HL-60/S4 treated with retinoic acid at 250 ng/mL for 4 days and 3 days (cell line): ENCODE data around the gene CERS2.

Source experiments
- in situ Hi-C: fragments of 300-500 bp; cut with MboI; formaldehyde crosslinking; loops from 2 replicates; pipeline ENCODE4 v1.7.0; 2022; ENCODE audit warnings: low sequenced_read_pairs

Gene CERS2

DNA sequence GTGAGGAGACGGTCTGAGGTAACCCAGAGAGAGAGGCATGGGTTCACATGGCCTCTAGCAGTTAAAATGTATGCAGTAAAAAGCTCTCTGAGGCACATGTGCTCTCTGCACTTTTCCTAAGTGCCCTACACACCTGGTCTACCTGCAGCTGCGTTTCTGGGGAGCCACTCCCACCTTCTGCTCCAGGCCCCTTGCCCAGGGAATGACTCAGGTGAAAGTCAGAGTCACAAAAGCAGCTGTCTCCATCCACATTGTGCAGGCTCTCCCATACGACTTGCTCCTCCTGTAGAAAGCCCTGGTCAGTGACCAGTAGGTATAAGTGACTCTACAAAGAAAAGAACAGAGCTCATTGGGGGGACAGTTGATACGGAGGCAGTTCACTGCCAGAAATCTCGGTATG, 23.3 kb upstream of the CERS2 start:
- in situ Hi-C loops, result no loop called here

GRCh38 chr1:150997126-150997872, 22.7 kb upstream of the CERS2 start:
- in situ Hi-C loops, result no loop called here

DNA sequence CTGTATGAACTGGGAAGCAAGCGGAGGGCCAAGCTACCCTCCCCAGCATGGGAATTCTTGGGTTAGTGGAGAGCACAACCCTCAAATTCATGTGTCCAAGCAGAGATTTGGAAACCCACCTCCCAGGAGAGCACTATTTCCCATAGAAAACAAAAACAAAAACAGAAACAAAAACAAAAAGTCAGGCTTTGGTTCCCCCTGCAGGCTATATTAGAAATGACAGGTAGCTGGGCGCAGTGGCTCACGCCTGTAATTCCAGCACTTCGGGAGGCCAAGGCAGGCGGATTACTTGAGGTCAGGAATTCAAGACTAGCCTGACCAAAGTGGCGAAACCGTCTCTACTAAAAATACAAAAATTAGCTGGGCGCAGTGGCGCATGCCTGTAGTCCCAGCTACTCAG, 21.3 kb upstream of the CERS2 start:
- in situ Hi-C loops, result no loop called here

GRCh38 chr1:150995460-150995859, 20.8 kb upstream of the CERS2 start:
- in situ Hi-C loops, result no loop called here

- in situ Hi-C loops, result no loop called here
These were observed 19.6 kb upstream of the CERS2 start for GRCh38 chr1:150994248-150994647.

GRCh38 chr1:150992626-150993025, 18.0 kb upstream of the CERS2 start:
- in situ Hi-C loops, result no loop called here

DNA sequence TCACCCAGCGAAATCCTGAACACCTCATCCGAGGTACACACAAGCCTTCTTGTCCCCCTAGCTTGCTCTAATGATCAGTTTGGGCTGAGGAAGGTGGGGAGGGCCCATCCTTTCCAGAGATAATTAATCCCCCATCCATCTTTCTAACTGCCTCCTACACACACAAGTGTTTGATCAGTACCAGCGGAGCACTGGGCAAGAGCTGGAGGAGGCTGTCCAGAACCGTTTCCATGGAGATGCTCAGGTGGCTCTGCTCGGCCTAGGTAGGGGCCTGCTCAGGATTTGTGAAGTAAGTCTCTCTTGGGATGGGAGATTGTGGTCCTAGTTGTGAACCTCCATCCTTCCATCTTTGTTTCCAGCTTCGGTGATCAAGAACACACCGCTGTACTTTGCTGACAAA, 13.3 kb upstream of the CERS2 start:
- in situ Hi-C loops, result no loop called here

DNA sequence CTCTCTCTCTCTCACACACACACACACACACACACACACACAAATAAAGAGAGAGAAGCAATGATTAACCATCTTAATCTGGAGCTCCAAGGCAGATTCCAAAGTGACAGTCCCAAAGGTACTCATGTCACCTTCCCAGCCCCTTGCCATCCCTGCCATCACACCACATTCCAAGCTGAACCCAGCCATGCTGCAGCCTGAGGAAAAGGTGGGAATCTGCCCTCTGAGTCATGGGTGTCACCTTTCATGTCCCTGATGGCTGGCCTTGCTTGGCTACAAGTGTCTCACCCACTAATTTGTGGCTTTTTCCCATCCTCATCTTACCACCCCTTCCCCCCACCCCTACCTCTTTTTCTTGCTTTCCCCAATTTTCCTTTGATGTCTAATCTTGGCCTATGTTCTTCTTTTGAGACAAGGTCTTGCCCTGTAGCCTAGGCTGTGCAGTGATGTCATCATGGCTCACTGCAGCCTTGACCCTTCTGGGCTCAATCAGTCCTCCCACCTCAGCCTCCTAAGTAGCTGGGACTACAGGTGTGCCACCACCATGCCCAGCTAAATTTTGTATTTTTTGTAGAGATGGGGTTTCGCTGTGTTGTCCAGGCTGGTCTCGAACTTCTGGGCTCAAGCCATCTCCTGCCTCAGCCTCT, 10.7 kb upstream of the CERS2 start:
- in situ Hi-C loops, result no loop called here

- in situ Hi-C loops, result no loop called here
These were observed 7.4 kb upstream of the CERS2 start, which contains the start of gene ANXA9 for GRCh38 chr1:150981805-150982712. TSS of gene ANXA9 (plus strand) at chr1:150982292. CDS start at chr1:150983106, 814 bp downstream.

DNA sequence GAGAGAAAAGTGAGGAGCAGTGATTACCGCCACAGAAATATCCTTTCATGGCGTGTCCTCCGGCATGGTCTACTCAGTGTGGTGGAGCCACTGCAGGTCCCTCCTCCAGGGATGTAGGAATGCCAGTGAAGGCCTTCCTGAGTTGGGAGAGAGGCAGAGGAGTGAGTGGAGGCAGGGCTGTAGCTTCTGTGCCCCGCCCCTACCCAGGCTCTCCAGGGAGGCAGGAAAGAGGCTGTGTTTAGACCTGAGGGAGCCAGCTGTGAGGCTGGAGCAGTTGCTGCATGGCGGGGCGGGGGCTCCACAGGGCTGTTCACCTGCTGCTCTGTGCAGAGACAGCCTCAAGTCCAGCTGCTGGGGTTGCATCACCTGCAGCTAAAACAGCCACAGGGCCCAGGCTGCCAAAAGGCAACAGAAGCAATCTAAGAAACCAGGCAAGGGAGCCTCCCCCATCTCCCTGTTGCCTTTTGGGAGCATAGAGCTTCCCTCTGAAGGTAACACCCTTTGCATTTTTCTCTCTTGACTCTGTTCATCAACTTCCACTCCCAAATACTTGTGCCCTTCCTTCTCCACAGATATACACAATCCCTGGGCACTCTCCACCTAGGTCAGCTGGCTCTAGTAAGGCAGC, 6.7 kb upstream of the CERS2 start:
- in situ Hi-C loops, result no loop called here

GRCh38 chr1:150979092-150980056, 4.7 kb upstream of the CERS2 start:
- in situ Hi-C loops, result no loop called here

DNA sequence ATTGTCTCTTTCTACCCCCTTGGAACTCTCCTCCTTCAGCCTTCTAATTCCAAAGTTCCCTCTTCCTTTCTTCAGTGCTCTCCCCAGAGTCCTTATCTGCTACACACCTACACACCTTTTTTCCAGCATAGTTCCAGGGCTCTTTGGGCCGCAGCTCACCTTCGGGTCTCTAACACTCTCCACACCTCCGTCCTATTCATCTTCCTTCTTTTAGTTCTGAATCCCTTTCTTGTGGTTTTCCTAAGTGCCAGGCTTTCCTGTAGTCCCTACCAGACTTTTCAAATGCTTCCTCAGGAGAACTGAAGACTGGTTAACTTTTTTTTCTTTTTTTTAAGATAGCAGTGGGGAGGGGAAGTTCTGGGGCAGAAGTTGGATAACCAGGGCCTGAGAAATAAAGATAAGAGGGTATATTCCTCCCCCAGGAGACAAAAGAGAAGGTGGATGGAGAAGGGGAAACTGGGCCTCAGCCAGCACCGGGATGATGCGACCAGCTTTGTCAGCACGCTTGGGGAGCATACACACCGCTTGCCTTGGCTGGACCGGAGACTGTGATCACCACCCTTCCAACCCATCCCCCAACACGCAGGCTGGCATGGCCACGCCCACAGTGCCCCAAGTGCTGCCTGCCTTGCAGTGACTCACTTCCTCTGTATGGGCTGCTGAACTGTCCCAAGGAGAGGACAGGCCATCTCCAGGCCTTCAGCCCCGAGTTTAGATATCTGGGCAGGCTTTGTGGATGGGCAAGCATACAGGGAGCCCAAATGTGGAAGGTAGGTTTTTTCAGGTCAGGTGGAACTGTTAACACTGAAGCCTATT, 2.5 kb upstream of the CERS2 start:
- in situ Hi-C loops, result no loop called here

GRCh38 chr1:150976401-150976821, 1.8 kb upstream of the CERS2 start:
- in situ Hi-C loops, result no loop called here

GRCh38 chr1:150973836-150974579, 627 bp downstream of the CERS2 start:
- in situ Hi-C loops, result no loop called here

DNA sequence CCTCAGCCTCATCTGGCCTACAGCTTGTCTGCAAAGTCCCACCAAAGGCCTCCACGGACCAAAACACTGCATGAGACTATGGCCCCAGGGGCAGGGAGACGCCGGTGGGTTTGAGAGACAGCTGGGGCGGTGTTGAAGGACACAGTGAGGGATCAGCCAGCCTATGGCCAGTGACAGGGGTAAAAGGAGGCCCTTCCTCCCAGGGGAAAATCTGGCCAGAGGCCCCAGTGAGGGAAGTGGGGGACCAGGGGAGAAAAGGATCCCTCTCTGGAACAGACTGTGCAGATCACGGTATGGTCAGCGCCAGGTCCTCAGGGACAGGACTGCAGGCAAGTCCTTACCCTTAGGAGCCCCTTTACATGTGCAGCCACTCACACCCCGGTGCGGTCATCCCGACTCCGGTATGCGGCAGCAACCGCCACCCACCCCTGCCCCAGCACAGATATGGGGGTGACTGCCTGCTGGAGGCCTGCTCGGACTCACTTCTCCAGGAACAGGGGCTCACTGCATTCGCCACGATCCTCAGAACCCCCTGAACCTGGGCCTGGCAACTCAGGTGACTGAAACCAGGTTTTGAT, 1.3 kb downstream of the CERS2 start:
- in situ Hi-C loops, result no loop called here

GRCh38 chr1:150972417-150972940, 2.2 kb downstream of the CERS2 start:
- in situ Hi-C loops, result no loop called here

DNA sequence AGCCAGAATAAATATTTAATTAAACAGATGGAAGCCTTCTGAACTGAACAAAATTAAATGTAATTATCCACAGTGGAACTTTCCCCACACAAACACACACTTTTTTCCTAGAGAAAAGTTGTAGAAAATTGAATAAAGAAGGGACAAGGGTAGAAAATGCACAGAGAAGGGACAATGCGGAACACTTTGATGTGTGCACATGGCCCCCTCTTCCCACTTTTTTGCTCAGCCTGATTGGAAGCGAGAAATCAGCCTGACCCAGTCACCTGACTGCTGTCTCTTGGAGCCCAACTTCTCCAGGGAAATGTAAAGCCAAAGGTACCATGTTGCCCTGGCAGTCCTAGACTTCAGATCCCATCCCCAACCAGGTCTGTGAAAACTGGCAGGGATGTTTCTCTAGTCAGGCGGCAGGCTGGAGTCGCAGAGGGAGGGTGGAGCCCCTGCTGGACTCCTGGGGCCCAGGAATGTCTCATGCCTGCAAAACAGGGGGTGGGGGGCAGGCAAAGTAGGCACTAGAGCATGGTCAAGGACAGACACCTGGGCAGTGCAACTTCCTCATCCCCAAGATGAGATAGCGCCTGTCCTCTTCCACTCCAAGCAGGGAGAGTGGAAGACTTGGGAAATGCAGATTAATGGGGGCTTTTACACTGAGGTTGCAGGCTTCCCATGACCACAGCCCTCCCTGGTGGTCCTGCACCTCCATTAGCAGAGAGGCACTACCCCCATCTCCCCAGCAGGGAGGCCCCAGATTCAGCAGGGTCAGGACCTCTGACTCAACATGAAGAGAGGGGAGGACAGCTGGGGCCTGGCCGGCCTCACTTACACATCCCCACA, 2.8 kb downstream of the CERS2 start:
- in situ Hi-C loops, result no loop called here
